Stomach (tissue), 9 donors: ENCODE results near the gene HVCN1. TPM values are rescaled to one million over a fixed set of nuclear protein-coding genes. Genes with fewer than 3 reads are reported as not detected.
A peak's percentile ranks its signal among the peaks of the same experiment; 100 is the strongest.

ENCODE experiments used
- DNase-seq, 2 donors: peaks; one replicate each; pipeline versions ENCODE4 v3.0.0 to v3.0.0-alpha.2; 2013 to 2019
- H3K27ac ChIP-seq, 5 donors: fragments of 200-600 bp in 4 of 5; sonication (generic) in 4 of 5; one replicate each; pipeline ENCODE4 v1.5.1; 2013 to 2019; ENCODE audit warnings: mild to moderate bottlenecking in 1 of 5, moderate library complexity in 1 of 5
- H3K27me3 ChIP-seq, 3 donors: fragments of 200-600 bp; sonication (generic); one replicate each; pipeline ENCODE4 v1.5.1; 2017 to 2019; ENCODE audit warnings: mixed run types in 1 of 3
- H3K36me3 ChIP-seq, 4 donors: fragments of 200-600 bp; sonication (generic); 1 replicate in 3 of 4; 2 replicates in 1 of 4; pipeline ENCODE4 v1.5.1; 2016 to 2019
- H3K4me1 ChIP-seq, 4 donors: fragments of 200-600 bp; sonication (generic); one replicate each; pipeline ENCODE4 v1.5.1; 2016 to 2019
- H3K4me3 ChIP-seq, 4 donors: fragments of 200-600 bp; sonication (generic) in 3 of 4; one replicate each; pipeline ENCODE4 v1.5.1; 2016 to 2019; ENCODE audit warnings: mild to moderate bottlenecking in 1 of 4
- H3K9me3 ChIP-seq, 4 donors: fragments of 200-600 bp; sonication (generic); one replicate each; pipeline ENCODE4 v1.5.1; 2016 to 2019
- CTCF ChIP-seq, 7 experiments: fragments of 450-650 bp in 4 of 7; fragments of 200-600 bp in 3 of 7; sonication (generic) in 3 of 7; IDR thresholded peaks; one replicate each; pipeline ENCODE4 v1.5.1; 2016 to 2019; ENCODE audit warnings: antibody characterized with exemption in 7 of 7, control low read depth in 2 of 7, mild to moderate bottlenecking in 1 of 7
- EP300 ChIP-seq: sonication (generic); formaldehyde crosslinking; IDR thresholded peaks from one replicate; pipeline ENCODE4 v1.6.1; 2017; ENCODE audit warnings: antibody characterized with exemption
- POLR2A ChIP-seq, 4 donors: fragments of 450-650 bp; IDR thresholded peaks; one replicate each; pipeline ENCODE4 v1.6.1; 2016; ENCODE audit warnings: antibody characterized with exemption in 4 of 4, control low read depth in 2 of 4, mild to moderate bottlenecking in 1 of 4, moderate library complexity in 1 of 4
- POLR2AphosphoS5 ChIP-seq, 3 donors: sonication (generic); formaldehyde crosslinking; IDR thresholded peaks; one replicate each; pipeline ENCODE4 v1.6.1; 2016; ENCODE audit warnings: antibody characterized with exemption in 3 of 3
- WGBS, 5 donors: extraction: QIAGEN DNeasy Blood & Tissue Kit in 3 of 5; methylation state at CpG; one replicate each; pipeline versions ENCODE4 v1.1.5 to v1.1.7; 2013 to 2018; 5-methylcytosine and 5-hydroxymethylcytosine counted together
- intact Hi-C: fragments of 100-400 bp; cut with DNase I; formaldehyde crosslinking; loops from one replicate; pipeline ENCODE4 v1.15.1; 2023; ENCODE audit warnings: low total_unique reads
- polyA plus RNA-seq, 3 donors: library from polyadenylated mRNA; stranded (reverse); fragments of 200-250 nt; gene quantifications; one replicate each; pipeline ENCODE4 v1.2.3, GENCODE V29; 2013
- total RNA-seq, 5 donors: library from RNA; depleted of rRNA; stranded (reverse); fragments of >200 nt; gene quantifications; one replicate each; pipeline versions ENCODE4 v1.1.0 to v1.2.3, GENCODE V29; 2014 to 2016
- donor health status: healthy with polysubstance abuse.
- donor health status: Bipolar disorder and iron deficiency.
- donor health status: healthy.

The HVCN1 gene
- total and polyA plus RNA-seq, 8 donors = 1.3 to 7.0 (median 4.8) TPM; not detected in 2

GRCh38 chr12:110733089-110733715 lies 44.3 kb upstream of the HVCN1 start:
- no peak for DNase-seq
- WGBS, 5 donors = 40 to 46% (median 44%) methylated on average over 5 of the region's 5 CpGs
- peak overlapping the region in 3 of 5 donors; percentile 26 to 43 (median 41) for H3K27ac ChIP-seq

GRCh38 chr12:110732572-110732971 lies 43.7 kb upstream of the HVCN1 start:
- DNase-seq = no peak
- intact Hi-C loops = no loop called here
- Histone ChIP-seq H3K27me3 (no peaks in the 10 kb centered on the region), H3K36me3 (peaks cover 24 to 65% (median 57%) of the 10 kb centered on the region in 4 donors), H3K4me1 (peaks cover 29 to 75% (median 53%) of the 10 kb centered on the region in 4 donors), H3K9me3 (no peaks in the 10 kb centered on the region), H3K4me3 (no peak overlapping the region), H3K27ac (peak overlapping the region in 3 of 5 donors; percentile 20 to 41 (median 26))
- TF ChIP-seq EP300 (no peak), POLR2A (IDR thresholded peaks at IDR 0.05) (no peak), POLR2AphosphoS5 (IDR thresholded peaks at IDR 0.05) (no peak), CTCF (IDR thresholded peaks at IDR 0.05) (no peak)
- WGBS, 5 donors = 45 to 51% (median 47%) methylated on average over 3 of the region's 3 CpGs

More at GRCh38 chr12:110733089-110733715, 44.3 kb upstream of the HVCN1 start:
- intact Hi-C loops = no loop called here
- H3K4me3 ChIP-seq = peak overlapping the region in 1 of 4 donors; percentile 14
- H3K9me3 ChIP-seq = no peaks in the 10 kb centered on the region
- H3K36me3 ChIP-seq = peaks cover 24 to 59% (median 51%) of the 10 kb centered on the region in 4 donors
- no peak for TF ChIP-seq POLR2A (IDR thresholded peaks at IDR 0.05)
- TF ChIP-seq EP300 = no peak
- no peak for TF ChIP-seq POLR2AphosphoS5 (IDR thresholded peaks at IDR 0.05)
- no peak for TF ChIP-seq CTCF (IDR thresholded peaks at IDR 0.05)
- H3K27me3 ChIP-seq = no peaks in the 10 kb centered on the region
- peaks cover 29 to 81% (median 56%) of the 10 kb centered on the region in 4 donors for H3K4me1 ChIP-seq

GRCh38 chr12:110731479-110731878 lies 42.6 kb upstream of the HVCN1 start:
- Histone ChIP-seq H3K4me3 (no peak overlapping the region), H3K36me3 (peaks cover 30 to 76% (median 66%) of the 10 kb centered on the region in 4 donors)
- intact Hi-C loops = no loop called here

GRCh38 chr12:110728628-110729027 lies 39.7 kb upstream of the HVCN1 start:
- Histone ChIP-seq H3K27me3 (no peaks in the 10 kb centered on the region), H3K27ac (peak overlapping the region in 1 of 5 donors; percentile 55), H3K9me3 (no peaks in the 10 kb centered on the region), H3K36me3 (peaks cover 42 to 85% (median 83%) of the 10 kb centered on the region in 4 donors), H3K4me3 (no peak overlapping the region), H3K4me1 (peaks cover 13 to 54% (median 37%) of the 10 kb centered on the region in 4 donors)
- WGBS, 5 donors = 93 to 96% (median 94%) methylated on average over 1 of the region's 1 CpG
- no peak for TF ChIP-seq POLR2A (IDR thresholded peaks at IDR 0.05)
- no peak for TF ChIP-seq POLR2AphosphoS5 (IDR thresholded peaks at IDR 0.05)
- TF ChIP-seq CTCF (IDR thresholded peaks at IDR 0.05) = no peak
- TF ChIP-seq EP300 = no peak
- intact Hi-C loops = no loop called here
- DNase-seq = no peak

More at GRCh38 chr12:110731479-110731878, 42.6 kb upstream of the HVCN1 start:
- Histone ChIP-seq H3K9me3 (no peaks in the 10 kb centered on the region), H3K27me3 (no peaks in the 10 kb centered on the region), H3K4me1 (peaks cover 24 to 73% (median 50%) of the 10 kb centered on the region in 4 donors), H3K27ac (peak overlapping the region in 2 of 5 donors; percentile 7 to 20)
- no peak for TF ChIP-seq CTCF (IDR thresholded peaks at IDR 0.05)
- no peak for TF ChIP-seq EP300
- no peak for TF ChIP-seq POLR2AphosphoS5 (IDR thresholded peaks at IDR 0.05)
- TF ChIP-seq POLR2A (IDR thresholded peaks at IDR 0.05) = no peak
- no peak for DNase-seq
- WGBS, 5 donors = 35 to 57% (median 40%) methylated on average over 2 of the region's 2 CpGs
